Fibroblast of pulmonary artery (primary cell): Measurements from ENCODE around the gene NKX1-2.

Source experiments
- DNase-seq: peaks from one replicate; pipeline ENCODE4 v3.0.0-alpha.2; 2010; ENCODE audit warnings: low read depth
- H3K4me3 ChIP-seq: replicated peaks from 2 replicates; pipeline ENCODE4 v1.5.1; 2011; ENCODE audit warnings: low read depth, mild to moderate bottlenecking, control low read depth, low read length, moderate library complexity
- CTCF ChIP-seq: IDR thresholded peaks from 2 replicates; pipeline ENCODE4 v1.5.1; 2011; ENCODE audit warnings: mild to moderate bottlenecking, control low read depth, low read length, inconsistent platforms; ENCODE audit errors: missing control alignments

NKX1-2 gene

DNA sequence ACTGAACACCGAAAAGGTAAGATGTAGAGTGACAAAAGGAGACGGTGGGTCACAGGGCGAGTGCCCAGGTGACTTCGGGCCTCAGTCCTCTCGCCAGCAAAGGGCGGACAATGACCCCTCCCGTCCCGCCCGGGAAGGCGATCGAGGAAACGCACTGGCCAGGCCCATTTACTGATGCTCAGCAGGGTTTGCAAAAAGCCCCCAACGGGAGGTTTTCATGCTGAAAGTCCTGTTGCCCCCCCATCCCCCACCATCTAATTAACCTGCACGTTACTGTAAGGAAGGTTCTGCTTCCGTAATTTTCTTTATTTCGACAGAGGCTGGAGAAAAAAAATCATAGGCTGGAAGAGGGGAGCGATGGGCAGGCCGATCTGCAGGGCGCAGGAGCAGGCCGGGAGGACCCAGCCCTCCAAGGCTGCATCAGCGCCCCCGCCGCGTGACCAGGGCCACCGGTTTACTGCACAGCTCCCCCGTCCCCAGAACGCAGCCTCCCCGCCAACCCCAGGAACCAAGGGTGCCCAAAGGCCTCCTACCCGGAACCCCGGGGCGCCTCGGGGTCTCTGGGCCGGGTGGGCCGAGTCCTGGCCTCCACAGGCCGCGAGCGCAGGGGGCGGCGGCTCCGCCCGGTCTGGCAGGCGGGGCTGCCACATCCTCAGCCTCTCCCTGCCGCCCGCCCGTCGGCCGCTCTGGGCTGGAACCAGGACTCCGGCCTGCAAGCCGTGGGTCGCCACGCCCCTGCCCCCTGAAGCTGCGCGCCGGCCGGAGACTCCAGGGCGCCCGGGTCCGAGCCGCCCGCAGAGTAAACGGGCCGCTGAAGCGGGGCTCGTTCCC lies 31.7 kb downstream of the NKX1-2 start:
- peak; percentile 1 for TF ChIP-seq CTCF
- DNase-seq: peak; percentile 62
- H3K4me3 ChIP-seq: peak overlapping the region; percentile 77

DNA sequence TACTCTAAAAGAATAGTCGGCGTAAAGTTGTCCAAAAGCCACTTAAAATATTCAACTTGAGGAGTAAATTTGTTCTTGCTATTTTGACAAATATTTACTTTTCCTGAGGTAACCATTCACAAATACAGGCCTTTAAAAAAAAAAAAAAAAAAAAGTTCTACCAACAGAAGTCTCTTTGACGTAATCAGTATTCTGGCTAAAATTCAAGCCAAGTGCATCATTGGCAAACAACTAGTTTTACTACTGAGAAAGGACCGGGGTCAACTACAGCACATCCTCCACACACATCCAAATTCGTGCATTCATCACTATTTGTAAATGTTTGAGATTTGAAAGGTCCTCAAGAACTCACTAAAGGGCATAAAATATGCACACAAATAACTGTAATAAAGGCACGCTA lies 33.1 kb downstream of the NKX1-2 start:
- no peak for TF ChIP-seq CTCF
- H3K4me3 ChIP-seq: no peak overlapping the region
- DNase-seq: peak; percentile 65

- TF ChIP-seq CTCF: no peak
- H3K4me3 ChIP-seq: no peak overlapping the region
- DNase-seq: no peak
These were observed 34.6 kb downstream of the NKX1-2 start for GRCh38 chr10:124415210-124415609.

DNA sequence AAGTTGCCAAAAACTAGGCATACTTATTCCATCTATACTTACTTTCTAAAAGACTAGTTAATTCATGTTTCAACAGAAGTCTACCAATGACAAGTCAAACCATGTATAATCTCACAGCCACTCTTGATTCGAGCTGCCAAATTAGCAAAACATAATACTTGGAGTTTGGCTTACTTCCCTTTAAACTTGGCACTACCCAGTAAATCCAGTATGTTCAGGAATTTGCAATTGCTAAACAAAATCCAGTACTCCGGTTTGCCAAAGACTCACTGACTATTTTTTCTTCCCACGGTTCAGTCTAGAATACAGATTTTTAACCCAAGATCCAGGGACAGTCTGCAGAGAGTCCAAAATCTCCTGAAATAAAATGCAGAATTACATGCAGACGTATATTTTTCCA lies 35.8 kb downstream of the NKX1-2 start:
- DNase-seq: peak; percentile 64
- TF ChIP-seq CTCF: no peak
- no peak overlapping the region for H3K4me3 ChIP-seq

GRCh38 chr10:124409696-124410095 lies 40.1 kb downstream of the NKX1-2 start:
- DNase-seq: no peak
- no peak overlapping the region for H3K4me3 ChIP-seq
- no peak for TF ChIP-seq CTCF

DNA sequence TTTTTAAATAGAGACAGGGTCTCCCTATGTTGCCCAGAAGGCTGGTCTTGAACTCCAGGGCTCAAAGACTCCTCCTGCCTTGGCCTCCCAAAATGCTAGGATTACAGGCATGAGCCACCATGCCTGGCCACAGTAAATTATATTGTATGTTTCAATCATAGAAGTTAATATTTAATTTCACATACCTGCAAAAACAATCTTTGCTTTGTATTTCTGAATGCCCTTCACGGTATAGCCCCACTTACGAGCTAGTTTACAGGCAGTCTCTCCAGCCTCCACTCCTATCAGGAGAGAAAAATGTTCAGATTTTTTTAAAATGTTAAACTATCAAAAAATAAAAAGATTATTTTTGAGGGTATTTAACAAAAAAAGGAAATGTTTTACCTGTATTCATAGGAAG lies 41.5 kb downstream of the NKX1-2 start:
- no peak for DNase-seq
- no peak overlapping the region for H3K4me3 ChIP-seq
- no peak for TF ChIP-seq CTCF

- no peak for TF ChIP-seq CTCF
- no peak overlapping the region for H3K4me3 ChIP-seq
- DNase-seq: no peak
These were observed 42.4 kb downstream of the NKX1-2 start for GRCh38 chr10:124407456-124407855.
